ENCODE results near the gene MPHOSPH9. TPM values are rescaled to one million over a fixed set of nuclear protein-coding genes. Genes with fewer than 3 reads are reported as not detected.
"Not testable (repeated sequence)": the region's sequence is repeated elsewhere in the genome, so short reads cannot be mapped to it uniquely, and the experiment has no call there.

Gene MPHOSPH9
- total RNA-seq, 1 experiment from 2014 or later = 60.5 TPM

DNA sequence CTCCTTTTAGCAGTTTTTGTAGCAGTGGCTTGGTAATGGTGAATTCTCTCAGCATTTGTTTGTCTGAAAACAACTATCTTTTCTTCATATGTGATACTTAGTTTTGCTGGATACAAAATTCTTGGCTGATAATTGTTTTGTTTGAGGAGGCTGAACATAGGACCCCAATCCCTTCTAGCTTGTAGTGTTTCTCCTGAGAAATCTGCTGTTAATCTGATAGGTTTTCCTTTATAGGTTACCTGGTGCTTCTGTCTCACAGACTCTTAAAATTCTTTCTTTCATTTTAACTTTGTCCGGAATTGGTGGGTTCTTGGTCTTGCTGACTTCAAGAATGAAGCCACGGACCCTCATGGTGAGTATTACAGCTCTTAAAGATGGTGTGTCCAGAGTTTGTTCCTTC, 15.2 kb upstream of the MPHOSPH9 start:
- no CpG with 5 or more reads among the region's 2 CpGs for WGBS (ENCODE audit: extremely low coverage, insufficient read length, low lambda C conversion rate)
- H3K27ac Mint-ChIP-seq = not testable (repeated sequence)

More for the DNA sequence above, 15.2 kb upstream of the MPHOSPH9 start:
- H3K27ac ChIP-seq (ENCODE audit: insufficient read length, low read depth, low read length); H3K27me3 ChIP-seq (ENCODE audit: insufficient read depth, low read length); H3K4me3 Mint-ChIP-seq; H3K23ac ChIP-seq (ENCODE audit: insufficient read length, low read depth, low read length); H2AK5ac ChIP-seq (ENCODE audit: insufficient read length, low read length); H3K18ac ChIP-seq (ENCODE audit: insufficient read length, low read depth, low read length); H2BK120ac ChIP-seq (ENCODE audit: low read depth, low read length, poor library complexity, severe bottlenecking); H3K56ac ChIP-seq (ENCODE audit: insufficient read length, low read depth, low read length); H2AFZ ChIP-seq (ENCODE audit: low read length); H3K14ac ChIP-seq (ENCODE audit: insufficient read depth, low read length); H3K4me1 ChIP-seq (ENCODE audit: insufficient read depth, low read length); H4K91ac ChIP-seq (ENCODE audit: insufficient read length, low read depth, low read length); H2BK12ac ChIP-seq (ENCODE audit: insufficient read length, low read depth, low read length); H2BK15ac ChIP-seq (ENCODE audit: low read depth, low read length); H2BK20ac ChIP-seq (ENCODE audit: low read depth, low read length, poor library complexity, severe bottlenecking); H3K9me3 ChIP-seq (ENCODE audit: control insufficient read depth, low read depth, low read length); H3T11ph ChIP-seq (ENCODE audit: low read length); H4K5ac ChIP-seq (ENCODE audit: insufficient read length, low read depth, low read length); H3K4me2 ChIP-seq (ENCODE audit: insufficient read depth, insufficient read length, low read length); H3K23me2 ChIP-seq (ENCODE audit: insufficient read length, low read depth, low read length, poor library complexity, severe bottlenecking); H3K4ac ChIP-seq (ENCODE audit: low read depth, low read length); DNase-seq; H2BK5ac ChIP-seq (ENCODE audit: insufficient read length, low read length); H4K20me1 ChIP-seq (ENCODE audit: control insufficient read depth, insufficient read depth, insufficient read length); H3K79me2 ChIP-seq (ENCODE audit: insufficient read depth, low read length); H3K79me1 ChIP-seq (ENCODE audit: insufficient read depth, low read depth, low read length, poor library complexity, severe bottlenecking); H3K27me3 Mint-ChIP-seq (ENCODE audit: low read depth); H3K9ac ChIP-seq (ENCODE audit: extremely low read depth, insufficient read length, low read length); H4K8ac ChIP-seq (replicated peaks; ENCODE audit: insufficient read length, low read depth, low read length): not testable (repeated sequence)
- peaks cover 53 to 65% (median 54%) of the 10 kb centered on the region in 3 experiments for H3K36me3 Mint-ChIP-seq (ENCODE audit: insufficient read depth in 1 of 3, low read depth in 3 of 3)
- H3K4me1 Mint-ChIP-seq = peaks cover 14 to 33% of the 10 kb centered on the region in 2 experiments
- H3K9me3 Mint-ChIP-seq = peaks cover 26 to 43% of the 10 kb centered on the region in 2 experiments
